ENCODE data around the gene TNFSF4. TPM values are rescaled to one million over a fixed set of nuclear protein-coding genes. Genes with fewer than 3 reads are reported as not detected.

The TNFSF4 gene
- total RNA-seq, 1 donor from 2014 or later: 1.3 TPM

DNA sequence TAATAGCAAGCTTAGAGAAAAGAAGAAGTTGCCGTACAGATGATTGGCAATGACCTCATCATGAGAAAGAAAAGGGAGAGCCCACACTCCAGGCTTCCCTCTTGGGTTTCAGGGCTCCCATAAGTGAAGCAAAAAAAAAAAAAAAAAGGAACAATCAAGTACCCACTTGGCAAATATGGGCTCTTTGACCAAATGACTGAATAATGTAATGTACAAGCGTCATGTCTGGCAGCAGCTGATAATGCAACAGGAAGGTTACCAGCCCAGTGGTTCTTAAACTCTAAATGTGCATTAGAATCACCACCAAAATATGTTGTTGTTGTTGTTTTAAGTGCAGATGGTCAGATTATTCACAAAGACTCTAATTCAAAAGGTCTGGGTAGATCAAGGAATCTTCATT, 13.5 kb downstream of the TNFSF4 start:
- no peak for TF ChIP-seq CTCF (IDR thresholded peaks at IDR 0.05; ENCODE audit: insufficient read depth, low read length, poor library complexity, severe bottlenecking)
- DNase-seq (ENCODE audit: low read depth): no peak

DNA sequence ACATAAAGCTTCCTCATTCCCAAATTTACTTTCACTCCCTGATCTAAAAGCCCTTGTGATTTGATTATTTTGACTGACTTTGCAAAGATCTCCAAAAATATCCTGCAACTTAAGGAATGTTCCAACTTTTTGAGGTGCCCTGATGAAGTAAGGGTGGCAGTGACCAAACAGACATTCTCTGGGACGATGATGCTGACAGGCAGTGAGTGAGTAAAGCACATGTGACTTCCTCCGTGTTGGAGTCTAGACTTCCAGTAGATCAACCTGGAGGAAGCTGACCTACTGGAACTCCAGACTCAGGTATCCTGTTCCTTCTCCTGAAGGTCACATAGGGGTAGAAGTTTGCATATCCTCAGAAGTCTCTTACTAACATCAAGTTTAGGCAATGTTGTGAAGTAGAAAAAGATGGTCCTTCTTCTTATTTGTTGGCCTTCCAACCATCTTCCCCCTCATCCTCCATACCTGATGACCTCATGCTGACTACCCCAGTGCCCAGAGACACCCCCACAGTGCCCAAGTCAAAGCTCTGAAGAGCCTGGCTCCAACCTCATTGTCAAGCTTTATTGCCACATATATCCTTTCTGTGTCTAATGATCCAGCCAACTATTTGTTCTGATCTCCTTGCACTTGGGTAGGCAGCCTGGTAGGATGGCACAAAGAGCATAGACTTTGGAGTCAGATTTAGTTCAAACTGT, 16.0 kb downstream of the TNFSF4 start:
- no peaks in the 10 kb centered on the region for H3K36me3 ChIP-seq (ENCODE audit: control insufficient read depth, insufficient read depth, low read length)
- DNase-seq (ENCODE audit: low read depth): no peak
- H3K4me3 ChIP-seq (ENCODE audit: low read depth, low read length): no peak overlapping the region
- no peak for TF ChIP-seq CTCF (IDR thresholded peaks at IDR 0.05; ENCODE audit: insufficient read depth, low read length, poor library complexity, severe bottlenecking)
- H3K27me3 ChIP-seq (ENCODE audit: control insufficient read depth, insufficient read depth, low read length): no peaks in the 10 kb centered on the region

More for the DNA sequence above, 13.5 kb downstream of the TNFSF4 start:
- Histone ChIP-seq H3K4me3 (ENCODE audit: low read depth, low read length) (no peak overlapping the region), H3K36me3 (ENCODE audit: control insufficient read depth, insufficient read depth, low read length) (no peaks in the 10 kb centered on the region), H3K27me3 (ENCODE audit: control insufficient read depth, insufficient read depth, low read length) (no peaks in the 10 kb centered on the region)

GRCh38 chr1:173190101-173190936, 16.8 kb downstream of the TNFSF4 start:
- no peaks in the 10 kb centered on the region for H3K27me3 ChIP-seq (ENCODE audit: control insufficient read depth, insufficient read depth, low read length)
- peak; percentile 76 for DNase-seq (ENCODE audit: low read depth)
- TF ChIP-seq CTCF (IDR thresholded peaks at IDR 0.05; ENCODE audit: insufficient read depth, low read length, poor library complexity, severe bottlenecking): no peak
- no peaks in the 10 kb centered on the region for H3K36me3 ChIP-seq (ENCODE audit: control insufficient read depth, insufficient read depth, low read length)
- no peak overlapping the region for H3K4me3 ChIP-seq (ENCODE audit: low read depth, low read length)

GRCh38 chr1:173187671-173188237, 19.4 kb downstream of the TNFSF4 start:
- no peak for TF ChIP-seq CTCF (IDR thresholded peaks at IDR 0.05; ENCODE audit: insufficient read depth, low read length, poor library complexity, severe bottlenecking)
- H3K36me3 ChIP-seq (ENCODE audit: control insufficient read depth, insufficient read depth, low read length): no peaks in the 10 kb centered on the region
- no peak for DNase-seq (ENCODE audit: low read depth)

GRCh38 chr1:173181791-173182190, 25.3 kb downstream of the TNFSF4 start:
- no peaks in the 10 kb centered on the region for H3K36me3 ChIP-seq (ENCODE audit: control insufficient read depth, insufficient read depth, low read length)

More at GRCh38 chr1:173187671-173188237, 19.4 kb downstream of the TNFSF4 start:
- Histone ChIP-seq H3K4me3 (ENCODE audit: low read depth, low read length) (no peak overlapping the region), H3K27me3 (ENCODE audit: control insufficient read depth, insufficient read depth, low read length) (no peaks in the 10 kb centered on the region)

More at GRCh38 chr1:173181791-173182190, 25.3 kb downstream of the TNFSF4 start:
- H3K4me3 ChIP-seq (ENCODE audit: low read depth, low read length): no peak overlapping the region
- DNase-seq (ENCODE audit: low read depth): no peak
- no peak for TF ChIP-seq CTCF (IDR thresholded peaks at IDR 0.05; ENCODE audit: insufficient read depth, low read length, poor library complexity, severe bottlenecking)
- H3K27me3 ChIP-seq (ENCODE audit: control insufficient read depth, insufficient read depth, low read length): no peaks in the 10 kb centered on the region
